ENCODE data around the gene CFAP61. TPM values are rescaled to one million over a fixed set of nuclear protein-coding genes. Genes with fewer than 3 reads are reported as not detected.

Gene CFAP61
- total RNA-seq, 2 donors from 2014 or later, result 0.67 TPM; not detected in 1

- ATAC-seq (no peak), DNase-seq (no peak)
- intact Hi-C loops (cut with DNase I, micrococcal nuclease), result no loop called here
Measured at GRCh38 chr20:20391115-20391514, 338.8 kb downstream of the CFAP61 start.

- no peak for DNase-seq
- ATAC-seq, result no peak
- intact Hi-C loops (cut with DNase I, micrococcal nuclease), result no loop called here
Measured at GRCh38 chr20:20391766-20392165, 339.4 kb downstream of the CFAP61 start.

- ATAC-seq, result no peak
- no peak for DNase-seq
- intact Hi-C loops (cut with DNase I, micrococcal nuclease), result no loop called here
Measured at GRCh38 chr20:20393207-20394120, 341.1 kb downstream of the CFAP61 start.

GRCh38 chr20:20395087-20395486, 342.8 kb downstream of the CFAP61 start:
- ATAC-seq (no peak), DNase-seq (no peak)
- intact Hi-C loops (cut with DNase I, micrococcal nuclease), result no loop called here

- ATAC-seq (no peak), DNase-seq (no peak)
- intact Hi-C loops (cut with DNase I, micrococcal nuclease), result no loop called here
Measured at GRCh38 chr20:20395903-20396568, 343.7 kb downstream of the CFAP61 start.

- no peak for DNase-seq
- ATAC-seq, result no peak
- intact Hi-C loops (cut with DNase I, micrococcal nuclease), result no loop called here
Measured at GRCh38 chr20:20396794-20397193, 344.5 kb downstream of the CFAP61 start.

- intact Hi-C loops (cut with DNase I, micrococcal nuclease), result no loop called here
- ATAC-seq, result no peak
Measured at GRCh38 chr20:20398123-20398522, 345.8 kb downstream of the CFAP61 start.

GRCh38 chr20:20399531-20400500, 347.5 kb downstream of the CFAP61 start:
- DNase-seq (no peak), ATAC-seq (peak; percentile 52)
- intact Hi-C loops (cut with DNase I, micrococcal nuclease), result no loop called here

More at GRCh38 chr20:20398123-20398522, 345.8 kb downstream of the CFAP61 start:
- no peak for DNase-seq

GRCh38 chr20:20401991-20402390, 349.7 kb downstream of the CFAP61 start:
- intact Hi-C loops (cut with DNase I, micrococcal nuclease), result no loop called here
- no peak for ATAC-seq
- DNase-seq, result no peak

- intact Hi-C loops (cut with DNase I, micrococcal nuclease), result no loop called here
- ATAC-seq (no peak), DNase-seq (no peak)
Measured at GRCh38 chr20:20404633-20405032, 352.3 kb downstream of the CFAP61 start.

GRCh38 chr20:20405623-20406022, 353.3 kb downstream of the CFAP61 start:
- DNase-seq (no peak), ATAC-seq (no peak)
- intact Hi-C loops (cut with DNase I, micrococcal nuclease), result no loop called here

GRCh38 chr20:20406306-20406705, 354.0 kb downstream of the CFAP61 start:
- ATAC-seq, result no peak
- DNase-seq, result no peak
- intact Hi-C loops (cut with DNase I, micrococcal nuclease), result no loop called here

GRCh38 chr20:20407891-20408805, 355.8 kb downstream of the CFAP61 start:
- DNase-seq (no peak), ATAC-seq (no peak)
- intact Hi-C loops (cut with DNase I, micrococcal nuclease), result no loop called here

- ATAC-seq (no peak), DNase-seq (no peak)
- intact Hi-C loops (cut with DNase I, micrococcal nuclease), result no loop called here
Measured at GRCh38 chr20:20409331-20409730, 357.0 kb downstream of the CFAP61 start.

All from left colon (tissue), 2 donors.